ENCODE data around the gene ABCA1. TPM values are rescaled to one million over a fixed set of nuclear protein-coding genes. Genes with fewer than 3 reads are reported as not detected.

Gene ABCA1
- total RNA-seq, 1 donor from 2014 or later = 20.8 TPM

GRCh38 chr9:104810421-104811339 lies 117.3 kb downstream of the ABCA1 start:
- Mint-ChIP-seq H3K27ac (no peak overlapping the region), H3K4me3 (no peak overlapping the region), H3K27me3 (no peaks in the 10 kb centered on the region), H3K4me1 (ENCODE audit: unreplicated experiment) (no peaks in the 10 kb centered on the region), H3K36me3 (peaks cover 42% of the 10 kb centered on the region), H3K9me3 (no peaks in the 10 kb centered on the region)
- TF ChIP-seq, protein P1, sequence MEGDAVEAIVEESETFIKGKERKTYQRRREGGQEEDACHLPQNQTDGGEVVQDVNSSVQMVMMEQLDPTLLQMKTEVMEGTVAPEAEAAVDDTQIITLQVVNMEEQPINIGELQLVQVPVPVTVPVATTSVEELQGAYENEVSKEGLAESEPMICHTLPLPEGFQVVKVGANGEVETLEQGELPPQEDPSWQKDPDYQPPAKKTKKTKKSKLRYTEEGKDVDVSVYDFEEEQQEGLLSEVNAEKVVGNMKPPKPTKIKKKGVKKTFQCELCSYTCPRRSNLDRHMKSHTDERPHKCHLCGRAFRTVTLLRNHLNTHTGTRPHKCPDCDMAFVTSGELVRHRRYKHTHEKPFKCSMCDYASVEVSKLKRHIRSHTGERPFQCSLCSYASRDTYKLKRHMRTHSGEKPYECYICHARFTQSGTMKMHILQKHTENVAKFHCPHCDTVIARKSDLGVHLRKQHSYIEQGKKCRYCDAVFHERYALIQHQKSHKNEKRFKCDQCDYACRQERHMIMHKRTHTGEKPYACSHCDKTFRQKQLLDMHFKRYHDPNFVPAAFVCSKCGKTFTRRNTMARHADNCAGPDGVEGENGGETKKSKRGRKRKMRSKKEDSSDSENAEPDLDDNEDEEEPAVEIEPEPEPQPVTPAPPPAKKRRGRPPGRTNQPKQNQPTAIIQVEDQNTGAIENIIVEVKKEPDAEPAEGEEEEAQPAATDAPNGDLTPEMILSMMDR (conservative IDR thresholded peaks at IDR 0.05) = no peak
- DNase-seq (ENCODE audit: extremely low spot score, unreplicated experiment) = no peak

- no peaks in the 10 kb centered on the region for H3K4me1 Mint-ChIP-seq (ENCODE audit: unreplicated experiment)
- DNase-seq (ENCODE audit: extremely low spot score, unreplicated experiment) = no peak
Observed at GRCh38 chr9:104808035-104808614, 119.8 kb downstream of the ABCA1 start.

GRCh38 chr9:104805441-104805840 lies 122.5 kb downstream of the ABCA1 start:
- Mint-ChIP-seq H3K9me3 (no peaks in the 10 kb centered on the region), H3K27me3 (no peaks in the 10 kb centered on the region), H3K36me3 (peaks cover 31% of the 10 kb centered on the region), H3K4me3 (no peak overlapping the region), H3K27ac (no peak overlapping the region), H3K4me1 (ENCODE audit: unreplicated experiment) (no peaks in the 10 kb centered on the region)
- no peak for DNase-seq (ENCODE audit: extremely low spot score, unreplicated experiment)
- TF ChIP-seq, protein P1 (conservative IDR thresholded peaks at IDR 0.05) = no peak

More at GRCh38 chr9:104808035-104808614, 119.8 kb downstream of the ABCA1 start:
- TF ChIP-seq, protein P1 (conservative IDR thresholded peaks at IDR 0.05) = peak; percentile 46
- Mint-ChIP-seq H3K9me3 (no peaks in the 10 kb centered on the region), H3K27me3 (no peaks in the 10 kb centered on the region), H3K36me3 (peaks cover 39% of the 10 kb centered on the region), H3K27ac (no peak overlapping the region), H3K4me3 (no peak overlapping the region)

DNA sequence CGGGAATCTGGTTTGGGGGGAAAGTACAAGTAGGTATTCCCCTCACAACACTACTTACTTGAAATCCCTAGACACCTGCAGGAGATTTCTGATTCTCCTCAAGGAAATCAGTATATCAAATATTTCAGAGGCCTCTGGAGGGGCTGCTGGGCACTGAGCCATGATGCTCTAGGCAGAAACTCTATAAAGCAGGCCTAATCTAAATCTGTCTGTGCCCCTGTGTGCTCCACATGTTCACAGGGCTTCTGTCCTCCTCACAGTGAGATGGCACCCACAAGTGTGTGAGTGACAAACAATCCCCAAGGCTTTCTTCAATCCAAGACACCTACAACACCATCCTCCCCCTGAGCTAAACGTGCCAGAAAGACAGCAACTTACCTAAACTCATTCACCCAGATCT lies 125.0 kb downstream of the ABCA1 start:
- Mint-ChIP-seq H3K4me1 (ENCODE audit: unreplicated experiment) (no peaks in the 10 kb centered on the region), H3K27ac (no peak overlapping the region), H3K9me3 (no peaks in the 10 kb centered on the region), H3K27me3 (no peaks in the 10 kb centered on the region), H3K36me3 (peaks cover 18% of the 10 kb centered on the region), H3K4me3 (no peak overlapping the region)
- no peak for DNase-seq (ENCODE audit: extremely low spot score, unreplicated experiment)
- TF ChIP-seq, protein P1 (conservative IDR thresholded peaks at IDR 0.05) = no peak

- TF ChIP-seq, protein P1 (conservative IDR thresholded peaks at IDR 0.05) = no peak
- peaks cover 23% of the 10 kb centered on the region for H3K36me3 Mint-ChIP-seq
- H3K27ac Mint-ChIP-seq = no peak overlapping the region
- H3K27me3 Mint-ChIP-seq = no peaks in the 10 kb centered on the region
- H3K4me1 Mint-ChIP-seq (ENCODE audit: unreplicated experiment) = no peaks in the 10 kb centered on the region
- no peak overlapping the region for H3K4me3 Mint-ChIP-seq
- no peaks in the 10 kb centered on the region for H3K9me3 Mint-ChIP-seq
- DNase-seq (ENCODE audit: extremely low spot score, unreplicated experiment) = no peak
Observed at GRCh38 chr9:104802110-104802509, 125.8 kb downstream of the ABCA1 start.
